Measurements from ENCODE around the gene COL27A1. TPM values are rescaled to one million over a fixed set of nuclear protein-coding genes. Genes with fewer than 3 reads are reported as not detected.

Gene COL27A1
- total and polyA plus RNA-seq, 8 donors = 15.8 to 180 (median 147) TPM

DNA sequence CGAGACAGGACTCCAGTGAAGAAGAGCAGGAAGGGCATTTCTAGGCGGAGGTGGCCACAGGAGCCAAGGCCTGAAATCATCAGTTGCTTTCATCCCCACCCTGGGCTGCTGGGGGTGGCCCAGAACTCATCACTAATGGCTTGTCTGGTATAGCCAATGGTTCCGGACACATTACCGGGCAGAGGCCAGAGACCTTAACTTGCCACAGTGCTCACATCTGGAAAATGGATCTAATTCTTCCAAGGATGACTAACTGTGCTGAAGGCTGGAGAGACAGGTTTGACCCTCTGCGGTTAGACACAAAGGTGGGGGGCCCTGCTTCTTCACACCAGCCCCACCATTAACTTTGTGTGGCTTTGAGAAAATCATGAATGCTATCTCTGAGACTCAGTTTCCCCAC is 6.2 kb upstream of the COL27A1 start:
- no peak overlapping the region for H3K27ac ChIP-seq
- H3K4me1 ChIP-seq = peaks cover under 1 to 7% of the 10 kb centered on the region in 2 donors
- intact Hi-C loops (cut with DNase I) = no loop called here
- H3K9me3 ChIP-seq = no peaks in the 10 kb centered on the region
- DNase-seq (no peak), ATAC-seq (no peak)
- TF ChIP-seq CTCF (IDR thresholded peaks at IDR 0.05) = no peak
- no peak overlapping the region for H3K4me3 ChIP-seq
- peaks cover 6 to 37% of the 10 kb centered on the region in 2 donors for H3K27me3 ChIP-seq
- no peaks in the 10 kb centered on the region for H3K36me3 ChIP-seq

DNA sequence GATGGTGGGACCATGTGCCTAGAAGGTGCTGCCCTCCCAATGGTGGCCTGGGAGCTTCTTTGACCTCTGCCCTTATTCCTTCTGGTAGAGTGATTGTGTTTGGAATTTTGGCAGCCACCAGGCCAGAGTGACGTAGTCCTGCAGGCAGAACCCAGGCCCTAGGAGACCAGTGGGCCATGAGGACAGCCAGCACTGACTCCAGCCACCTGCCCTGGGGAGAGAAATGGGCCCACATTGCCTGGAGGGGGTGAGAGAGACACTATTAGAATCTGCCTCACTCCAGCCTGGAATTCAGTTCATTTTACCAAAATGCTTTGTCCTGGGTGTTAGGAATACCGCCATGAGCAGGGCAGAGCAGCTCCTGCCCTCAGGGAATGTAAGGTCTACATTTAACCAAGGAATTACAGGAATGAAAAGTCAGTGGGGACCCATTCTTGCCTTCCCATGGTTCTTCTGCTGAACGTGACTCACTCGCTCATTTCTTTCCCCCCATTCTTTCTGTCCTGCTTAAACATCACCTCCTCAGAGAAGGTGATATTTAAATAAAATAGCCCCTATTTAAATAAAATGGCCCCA is 5.5 kb upstream of the COL27A1 start:
- DNase-seq (no peak), ATAC-seq (no peak)
- no peaks in the 10 kb centered on the region for H3K36me3 ChIP-seq
- intact Hi-C loops (cut with DNase I) = loop anchor here in 1 of 2 donors (10.0 kb wide), 1 partner anchor 135 kb away; no protein-coding TSS in a partner anchor
- H3K27ac ChIP-seq = no peak overlapping the region
- no peak for TF ChIP-seq CTCF (IDR thresholded peaks at IDR 0.05)
- peaks cover 8 to 14% of the 10 kb centered on the region in 2 donors for H3K4me1 ChIP-seq
- peaks cover 12 to 43% of the 10 kb centered on the region in 2 donors for H3K27me3 ChIP-seq
- no peaks in the 10 kb centered on the region for H3K9me3 ChIP-seq
- H3K4me3 ChIP-seq = no peak overlapping the region

DNA sequence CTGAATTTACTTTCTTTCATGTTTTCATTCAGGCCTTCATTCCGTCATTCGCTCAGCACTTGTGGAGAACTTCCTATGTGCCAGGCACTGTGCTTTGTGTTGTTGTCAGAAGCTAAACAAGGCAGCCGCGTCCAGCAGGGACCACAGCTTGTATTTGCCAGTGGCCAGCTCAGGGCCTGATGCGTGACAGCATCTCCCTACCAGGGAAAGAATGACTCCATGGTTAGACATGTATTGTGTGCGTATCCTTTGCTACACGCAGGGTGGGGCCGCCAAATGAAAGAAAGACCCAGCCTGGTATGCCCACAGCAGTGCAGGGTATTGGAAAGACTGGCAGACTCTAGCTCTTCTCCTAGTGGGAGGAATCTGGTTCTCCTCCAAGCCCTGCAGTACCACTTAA is 4.7 kb upstream of the COL27A1 start:
- H3K4me3 ChIP-seq = no peak overlapping the region
- no peak for DNase-seq
- no peak for ATAC-seq
- no peaks in the 10 kb centered on the region for H3K9me3 ChIP-seq
- peaks cover 11 to 21% of the 10 kb centered on the region in 2 donors for H3K4me1 ChIP-seq
- intact Hi-C loops (cut with DNase I) = loop anchor here in 1 of 2 donors (10.0 kb wide), 1 partner anchor 134 kb away; no protein-coding TSS in a partner anchor
- H3K36me3 ChIP-seq = no peaks in the 10 kb centered on the region
- H3K27me3 ChIP-seq = peaks cover 12 to 51% of the 10 kb centered on the region in 2 donors
- H3K27ac ChIP-seq = no peak overlapping the region
- TF ChIP-seq CTCF (IDR thresholded peaks at IDR 0.05) = no peak

DNA sequence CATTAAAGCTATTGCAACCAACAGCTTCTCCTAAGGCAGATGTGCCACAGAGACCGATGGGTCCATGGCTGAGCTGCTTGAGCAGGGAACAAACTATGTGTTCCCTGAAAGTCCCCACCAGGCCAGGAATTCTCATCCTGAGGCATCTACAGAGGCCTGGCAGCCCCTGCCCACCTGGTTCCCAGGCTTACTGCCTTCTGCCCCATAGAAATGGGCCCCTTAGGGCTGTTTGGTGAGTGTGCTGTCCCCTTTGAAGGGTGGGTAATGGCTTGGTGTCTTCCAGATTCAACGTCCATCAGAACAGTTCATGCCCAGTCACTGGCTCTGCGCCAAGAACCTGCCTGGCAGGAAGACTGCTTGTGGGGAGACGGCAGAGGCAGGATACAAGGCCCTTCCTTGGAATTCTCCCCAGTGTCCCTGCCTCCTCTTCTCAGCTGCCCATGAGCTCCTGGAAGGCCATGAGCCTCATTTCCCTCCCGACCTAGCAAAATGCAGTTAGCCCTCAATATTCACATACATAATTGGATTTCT is 3.8 kb upstream of the COL27A1 start:
- intact Hi-C loops (cut with DNase I) = loop anchor here in 1 of 2 donors (10.0 kb wide), 1 partner anchor 133 kb away; no protein-coding TSS in a partner anchor
- ATAC-seq = no peak

More for the DNA sequence above, 3.8 kb upstream of the COL27A1 start:
- DNase-seq = no peak
- peaks cover 11 to 21% of the 10 kb centered on the region in 2 donors for H3K4me1 ChIP-seq
- no peak overlapping the region for H3K4me3 ChIP-seq
- TF ChIP-seq CTCF (IDR thresholded peaks at IDR 0.05) = no peak
- H3K36me3 ChIP-seq = no peaks in the 10 kb centered on the region
- peaks cover 12 to 60% of the 10 kb centered on the region in 2 donors for H3K27me3 ChIP-seq
- H3K27ac ChIP-seq = no peak overlapping the region
- H3K9me3 ChIP-seq = no peaks in the 10 kb centered on the region
